HG03280 (cell line): ENCODE measurements around the gene FAF2.
"Not testable (repeated sequence)": the region's sequence is repeated elsewhere in the genome, so short reads cannot be mapped to it uniquely, and the experiment has no call there.

Experiments used
- ATAC-seq: cut with Tn5 transposase; IDR thresholded peaks from one replicate; pipeline ENCODE4 v1.9.1; 2021; ENCODE audit warnings: mild to moderate bottlenecking, moderate library complexity; ENCODE audit not compliant: unreplicated experiment

The FAF2 gene

DNA sequence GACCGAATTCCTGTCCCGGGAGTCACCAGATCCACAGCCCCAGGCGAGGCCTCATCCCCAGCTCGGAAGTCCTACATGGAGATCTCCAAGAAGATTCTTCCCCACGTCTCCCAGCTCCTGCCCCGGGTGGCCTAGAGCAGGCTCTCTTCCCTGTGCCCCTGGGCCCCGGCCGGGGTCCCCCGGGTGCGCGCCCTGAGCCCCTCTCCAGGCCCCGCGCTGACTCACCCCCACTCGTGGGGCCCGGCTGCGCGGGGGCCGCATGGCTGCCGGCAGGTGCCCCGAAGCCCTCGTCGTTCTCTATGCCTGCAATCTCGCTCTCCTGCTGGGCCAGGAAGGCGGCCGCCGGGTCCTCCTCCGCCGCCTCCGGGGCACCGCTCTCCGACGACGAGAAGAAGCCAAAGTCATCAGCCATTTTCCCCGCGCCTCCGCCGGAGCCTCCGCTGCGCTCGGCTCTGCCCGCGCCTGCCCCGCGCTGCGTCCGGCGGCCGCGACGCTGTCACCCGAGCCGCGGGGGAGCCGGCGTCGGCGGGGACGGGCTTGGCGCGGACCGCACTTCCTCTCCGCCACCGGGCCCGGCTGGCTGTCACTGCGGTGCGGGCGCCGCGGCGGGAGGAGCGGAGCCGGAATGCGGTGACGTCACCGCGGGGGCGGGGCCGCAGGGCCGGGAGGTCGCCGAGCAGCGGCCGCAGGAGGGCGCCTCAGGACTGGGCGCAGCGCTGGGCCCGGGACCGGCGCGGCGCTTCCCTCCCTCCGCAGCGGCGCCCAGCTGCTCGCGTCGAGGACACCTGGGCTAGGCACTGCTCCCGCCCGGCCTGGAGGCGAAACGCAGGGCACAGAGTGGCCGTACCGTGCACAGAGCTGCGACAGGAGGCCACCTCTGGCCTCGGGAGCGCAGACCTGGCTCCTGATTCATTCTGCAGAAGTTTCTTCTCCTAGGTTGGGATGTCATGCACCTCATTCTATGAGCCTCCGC lies 31.9 kb upstream of the FAF2 start, which contains the start of gene CLTB:
TSS of gene CLTB (minus strand) at position 588 of the 973 bp plus-strand sequence. CDS start at position 412, 176 bp downstream.
- ATAC-seq, result peak; percentile 94

DNA sequence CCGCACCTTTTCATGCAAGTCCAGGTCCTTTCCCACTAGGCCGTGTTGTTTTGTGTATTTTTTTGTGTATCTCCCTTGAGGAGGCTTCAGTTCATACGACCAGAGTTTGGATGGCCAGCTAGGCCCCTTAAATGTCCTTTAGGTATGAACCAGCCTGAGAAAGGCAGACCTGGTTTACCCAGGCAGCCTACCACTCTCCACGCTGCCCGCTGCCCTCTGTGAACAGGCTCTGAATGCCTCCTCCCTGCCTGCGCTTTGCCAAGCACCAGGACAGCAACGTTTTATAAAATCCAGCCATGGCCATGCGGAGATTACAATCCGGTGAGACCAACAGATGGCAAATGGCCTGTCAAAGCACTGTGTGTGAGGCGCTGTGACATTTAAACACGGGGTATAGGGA lies 31.2 kb upstream of the FAF2 start:
- no peak for ATAC-seq

DNA sequence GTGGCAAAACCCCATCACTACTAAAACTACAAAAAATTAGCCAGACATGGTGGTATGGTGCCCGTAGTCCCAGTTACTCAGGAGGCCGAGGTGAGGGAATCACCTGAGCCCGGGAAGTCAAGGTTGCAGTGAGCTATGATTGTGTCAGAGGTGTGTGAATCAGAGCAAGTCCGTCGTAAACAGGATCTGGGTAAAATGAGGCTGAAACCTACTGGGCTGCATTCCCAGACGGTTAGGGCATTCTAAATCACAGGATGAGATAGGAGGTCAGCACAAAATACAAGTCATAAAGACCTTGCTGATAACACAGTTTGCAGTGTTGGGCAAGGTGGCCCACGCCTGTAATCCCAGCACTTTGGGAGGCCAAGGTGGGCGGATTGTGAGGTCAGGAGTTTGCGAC lies 29.9 kb upstream of the FAF2 start:
- ATAC-seq, result no peak

DNA sequence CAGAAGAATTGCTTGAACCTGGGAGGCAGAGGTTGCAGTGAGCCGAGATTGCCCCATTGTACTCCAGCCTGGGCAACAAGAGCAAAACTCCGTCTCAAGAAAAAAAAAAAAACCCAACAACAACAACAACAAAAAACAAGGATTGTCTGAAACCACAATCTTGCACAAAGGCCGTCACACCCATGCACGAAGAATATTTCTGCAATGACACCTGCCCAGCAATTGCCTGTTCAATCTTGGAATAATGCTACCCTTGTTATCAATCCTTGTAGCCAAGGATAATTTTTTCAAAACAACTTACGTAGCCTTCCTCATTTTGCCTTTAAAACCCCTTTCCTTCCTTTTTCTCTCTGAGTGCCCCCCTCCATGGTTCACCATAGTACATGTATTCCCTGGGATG lies 28.1 kb upstream of the FAF2 start:
- ATAC-seq, result no peak

DNA sequence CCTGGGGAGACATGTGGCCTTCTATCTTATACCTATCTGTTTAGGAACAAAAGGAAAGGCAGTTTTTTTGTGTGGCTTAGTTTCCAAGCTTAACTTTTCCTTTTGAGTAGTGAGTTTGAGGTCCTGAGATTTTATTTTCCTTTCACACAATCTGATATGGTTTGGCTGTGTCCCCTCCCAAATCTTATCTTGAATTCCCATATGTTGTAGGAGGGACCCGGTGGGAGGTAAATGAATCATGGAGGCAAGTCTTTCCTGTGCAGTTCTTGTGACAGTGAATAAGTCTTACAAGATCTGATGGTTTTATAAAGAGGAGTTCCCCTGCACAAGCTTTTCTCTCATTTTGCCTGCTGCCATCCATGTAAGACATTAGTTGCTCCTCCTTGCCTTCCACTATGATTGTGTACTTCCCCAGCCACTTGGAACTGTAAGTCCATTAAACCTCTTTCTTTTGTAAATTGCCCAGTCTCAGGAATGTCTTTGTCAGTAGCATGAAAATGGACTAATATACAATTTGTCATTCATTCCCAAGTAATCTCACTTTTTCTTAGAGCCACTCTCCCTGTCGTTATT lies 27.1 kb upstream of the FAF2 start:
- no peak for ATAC-seq

DNA sequence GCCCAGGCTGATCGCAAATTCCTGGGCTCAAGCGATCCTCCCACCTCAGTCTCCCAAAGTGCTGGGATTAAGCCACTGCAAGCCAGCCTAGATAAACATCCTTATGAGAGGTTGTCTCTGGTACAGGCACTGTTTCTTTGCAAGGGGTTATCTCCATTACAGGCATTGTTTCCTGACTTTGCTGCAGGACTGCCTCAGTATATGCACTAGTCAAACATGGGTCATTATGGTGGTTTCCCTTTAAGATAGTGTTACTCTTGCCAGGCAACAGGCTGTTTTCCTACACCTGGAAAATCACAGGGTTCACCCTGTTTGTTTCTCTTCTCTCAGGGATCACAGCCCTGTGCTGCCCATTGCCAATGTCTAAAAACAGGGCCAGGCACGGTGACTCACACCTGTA lies 24.0 kb upstream of the FAF2 start:
- ATAC-seq, result no peak

DNA sequence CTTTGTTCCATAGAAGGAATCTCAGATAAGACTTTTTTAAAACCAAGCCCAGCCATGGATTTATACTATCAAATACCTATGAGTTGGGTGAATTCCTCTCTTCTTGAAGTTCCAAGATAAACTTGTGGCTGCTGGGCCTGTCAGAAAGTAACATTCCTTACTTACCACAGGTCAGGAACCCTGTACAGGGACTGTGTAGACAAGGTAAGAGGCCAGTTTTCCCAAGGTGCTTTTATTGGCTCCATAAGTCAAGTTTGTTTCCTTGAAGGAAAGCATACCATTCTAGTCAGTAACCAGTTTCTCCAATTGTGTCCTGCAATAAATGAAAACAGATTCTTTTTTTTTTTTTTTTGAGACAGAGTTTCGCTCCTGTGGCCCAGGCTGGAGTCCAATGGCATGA lies 23.0 kb upstream of the FAF2 start:
- ATAC-seq, result no peak

DNA sequence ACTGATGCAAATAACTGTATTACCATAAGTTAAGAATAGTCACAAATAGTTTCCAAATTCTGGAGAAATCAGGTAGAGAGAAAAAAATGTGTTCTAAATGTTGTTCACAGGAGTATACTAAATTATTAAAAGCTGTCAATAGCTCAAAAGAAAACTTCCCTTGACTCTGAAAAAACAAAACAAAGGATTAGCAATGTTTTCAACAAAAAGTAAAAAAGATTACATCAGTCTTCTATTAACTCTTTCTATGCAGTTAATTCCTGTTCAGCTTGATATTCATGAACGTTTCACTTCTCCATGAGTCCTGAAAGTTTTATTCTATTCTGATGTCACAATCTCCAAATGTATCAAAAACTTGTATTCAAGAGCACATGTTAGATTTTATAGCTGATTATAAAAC lies 22.4 kb upstream of the FAF2 start:
- no peak for ATAC-seq

DNA sequence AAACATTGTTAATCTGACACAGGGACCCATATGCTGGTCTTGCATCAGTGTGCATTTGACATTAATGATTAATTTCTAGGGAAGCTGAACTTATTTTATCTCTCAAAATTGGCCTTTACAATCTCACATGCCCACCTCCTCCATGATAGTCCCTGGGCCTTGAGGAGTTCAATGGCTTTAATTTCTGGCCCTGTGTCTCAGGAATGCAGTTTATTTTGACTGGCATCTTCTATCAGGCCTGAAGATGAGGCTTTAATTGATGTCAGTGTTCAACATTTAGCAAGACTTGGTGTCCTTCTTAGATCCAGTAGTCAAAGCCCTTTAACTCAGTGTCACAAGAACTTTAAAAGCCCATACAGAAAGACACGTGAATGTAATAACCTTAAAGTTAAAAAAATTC lies 21.3 kb upstream of the FAF2 start:
- ATAC-seq, result no peak

DNA sequence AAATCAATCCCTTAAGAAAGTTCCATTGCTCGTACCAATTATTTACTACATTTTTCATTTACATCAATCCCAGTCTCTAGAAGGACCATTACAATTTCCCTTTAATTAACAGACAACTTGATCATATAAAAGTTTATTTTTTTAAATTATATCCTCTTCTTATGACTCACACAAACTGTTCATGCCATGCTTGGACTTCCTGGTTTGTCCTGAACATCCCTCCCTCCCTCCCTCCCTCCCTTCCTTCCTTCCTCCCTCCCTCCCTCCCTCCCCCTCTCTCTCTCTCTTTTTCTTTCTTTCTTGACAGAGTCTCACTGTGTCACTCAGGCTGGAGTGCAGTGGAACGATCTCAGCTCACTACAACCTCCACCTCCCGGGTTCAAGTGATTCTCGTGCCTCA lies 20.2 kb upstream of the FAF2 start:
- ATAC-seq, result no peak

DNA sequence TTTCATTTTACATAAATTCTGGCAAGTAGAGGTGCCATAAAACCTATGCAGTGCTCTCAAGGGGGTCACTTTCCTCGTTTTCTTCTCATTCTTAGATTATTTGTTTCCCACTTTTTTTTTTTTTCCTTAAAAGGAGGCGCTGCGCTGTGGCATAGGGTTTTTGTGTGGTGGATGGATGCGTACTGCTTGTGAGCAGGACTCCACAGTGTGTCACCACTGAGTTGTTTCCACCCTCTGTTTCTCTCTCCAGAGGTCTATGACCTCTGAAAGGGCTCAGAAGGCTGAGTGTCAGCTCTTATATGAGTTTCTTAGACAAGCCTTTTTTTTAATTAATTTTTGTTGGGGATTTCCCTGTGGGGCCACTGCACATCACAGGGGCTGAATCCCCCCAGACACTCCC lies 18.2 kb upstream of the FAF2 start:
- no peak for ATAC-seq

DNA sequence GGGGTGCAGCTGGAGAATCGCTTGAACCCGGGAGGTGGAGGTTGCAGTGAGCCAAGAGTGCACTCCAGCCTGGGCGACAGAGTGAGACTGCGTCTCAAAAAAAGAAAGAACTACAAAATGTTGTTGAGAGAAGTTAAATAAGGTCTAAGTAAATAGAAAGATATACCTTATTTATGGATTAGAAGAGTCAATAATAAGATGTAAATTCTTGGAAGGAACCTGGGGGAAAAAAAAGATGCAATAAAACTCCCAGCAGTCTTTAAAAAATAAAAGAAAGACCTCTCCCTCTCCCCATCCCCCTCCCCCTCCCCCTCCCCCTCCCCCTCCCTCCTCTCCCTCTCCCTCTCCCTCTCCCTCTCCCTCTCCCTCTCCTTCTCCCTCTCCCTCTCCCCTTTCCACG lies 15.5 kb upstream of the FAF2 start:
- no peak for ATAC-seq

DNA sequence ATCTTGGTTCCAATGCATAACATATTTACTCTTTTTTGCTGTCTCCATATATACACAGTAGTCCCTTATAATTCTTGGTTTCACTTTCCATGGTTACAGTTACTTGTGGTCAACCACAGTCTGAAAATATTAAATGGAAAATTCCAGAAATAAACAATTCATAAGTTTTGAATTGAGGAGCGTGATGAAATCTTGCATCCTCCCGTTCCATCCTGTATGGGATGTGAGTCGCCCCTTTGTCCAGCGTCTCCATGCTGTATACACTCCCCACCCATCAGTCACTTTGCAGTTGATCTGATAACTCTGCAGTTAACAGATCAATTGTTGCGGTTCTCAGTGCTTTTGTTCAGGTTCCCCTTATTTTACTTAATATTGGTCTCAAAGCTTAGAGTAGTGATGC lies 11.5 kb upstream of the FAF2 start:
- no peak for ATAC-seq

DNA sequence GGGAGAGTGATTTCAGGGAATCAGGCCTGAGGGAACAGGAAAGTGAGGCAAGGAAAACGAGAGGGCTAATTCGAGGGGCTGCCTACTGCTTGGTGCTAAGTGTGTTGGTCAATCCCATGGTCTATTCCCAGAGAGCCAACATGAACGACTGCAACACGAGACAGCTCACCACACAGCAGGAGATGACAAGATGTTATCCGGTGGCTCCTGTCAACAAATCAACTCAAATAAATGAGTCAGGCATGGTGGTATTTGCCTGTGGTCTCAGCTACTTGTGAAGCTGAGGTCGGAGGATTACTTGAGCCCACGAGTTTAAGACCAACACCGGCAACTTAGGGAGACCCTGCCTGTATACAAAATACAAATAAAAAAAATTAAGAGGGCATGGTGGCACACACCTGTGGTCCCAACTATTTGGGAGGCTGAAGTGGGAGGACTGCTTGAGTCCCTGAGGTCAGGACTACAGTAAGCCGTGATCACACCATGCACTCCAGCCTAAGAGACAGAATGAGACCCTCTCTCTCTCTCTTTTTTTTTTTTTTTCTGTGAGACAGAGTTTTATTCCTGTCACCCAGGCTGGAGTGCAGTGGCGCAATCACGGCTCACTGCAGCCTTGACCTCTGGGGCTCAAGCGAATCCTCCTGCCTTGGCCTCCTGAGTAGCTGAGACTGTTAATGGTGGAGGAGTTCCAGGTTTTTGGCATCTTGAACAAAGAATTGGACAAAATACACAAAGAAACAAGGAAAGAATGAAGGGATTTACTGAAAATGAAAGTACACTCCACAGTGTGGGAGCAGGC lies 9.0 kb upstream of the FAF2 start:
- ATAC-seq, result no peak

DNA sequence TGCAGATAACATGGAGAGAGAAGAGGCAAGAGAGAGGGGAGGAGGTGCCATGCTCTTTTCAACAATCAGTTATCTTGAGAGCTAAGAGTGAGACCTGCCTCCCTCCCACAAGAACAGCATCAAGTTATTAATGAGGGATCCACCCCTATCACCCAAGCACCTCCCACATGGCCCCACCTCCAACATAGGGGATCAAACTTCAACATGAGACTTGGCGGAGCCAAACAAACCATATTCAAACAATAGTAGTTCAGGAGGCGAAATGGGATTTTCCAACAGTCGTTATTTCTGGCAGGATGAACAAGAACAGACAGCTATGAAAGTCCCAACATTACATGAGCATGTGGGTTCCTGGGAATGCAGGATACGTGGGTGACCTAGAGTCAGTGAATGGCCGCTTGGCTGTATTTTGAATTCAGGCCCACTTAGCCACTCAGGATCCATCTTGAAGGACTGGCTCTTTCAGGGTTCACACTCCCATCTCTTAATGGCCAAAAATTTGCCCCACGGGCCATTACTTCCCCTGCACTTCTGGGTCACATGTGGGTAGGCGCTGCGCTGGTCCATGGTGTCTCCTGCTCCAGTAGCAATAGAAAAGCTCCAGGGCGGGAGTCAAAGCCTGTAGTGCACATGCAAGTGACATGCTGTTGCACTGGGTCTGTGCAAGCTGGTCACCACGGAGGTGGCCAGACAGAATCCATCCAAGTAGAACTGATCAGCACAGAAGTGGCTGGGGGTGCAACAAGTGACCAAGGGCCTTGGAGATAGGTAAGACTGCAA lies 7.1 kb upstream of the FAF2 start:
- ATAC-seq, result no peak

DNA sequence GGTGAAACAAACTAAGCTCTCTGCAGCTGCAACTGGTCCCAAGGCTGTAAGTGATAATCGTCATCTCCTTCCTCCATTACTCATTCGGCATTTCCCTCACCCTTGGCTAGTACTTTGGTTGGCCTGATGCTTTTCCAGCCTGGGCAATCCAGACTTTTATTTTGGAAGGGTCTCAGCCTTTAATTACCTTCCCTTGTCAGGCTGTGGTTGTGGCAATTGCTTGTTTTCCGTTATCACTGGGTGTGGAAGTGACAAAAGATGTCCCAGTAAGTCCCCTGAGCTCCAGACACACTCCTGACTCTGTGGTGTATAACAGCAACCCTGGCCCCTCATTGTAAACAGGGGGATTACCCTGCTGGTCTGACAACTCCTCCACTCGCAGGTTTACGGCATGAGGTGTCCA lies 6.3 kb upstream of the FAF2 start:
- no peak for ATAC-seq

DNA sequence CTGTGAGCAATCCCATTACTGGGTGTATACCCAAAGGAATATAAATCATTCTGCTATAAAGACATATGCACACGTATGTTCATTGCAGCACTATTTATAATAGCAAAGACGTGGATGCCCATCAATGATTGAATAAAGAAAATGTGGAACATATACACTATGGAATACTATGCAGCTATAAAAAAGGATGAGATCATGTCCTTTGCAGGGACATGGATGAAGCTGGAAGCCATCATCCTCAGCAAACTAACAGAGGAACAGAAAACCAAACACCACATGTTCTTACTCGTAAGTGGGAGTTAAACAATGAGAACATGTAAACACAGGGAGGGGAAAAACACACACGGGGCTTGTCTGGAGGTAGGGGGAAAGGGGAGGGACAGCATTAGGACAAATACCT lies 5.3 kb upstream of the FAF2 start:
- ATAC-seq, result not testable (repeated sequence)

DNA sequence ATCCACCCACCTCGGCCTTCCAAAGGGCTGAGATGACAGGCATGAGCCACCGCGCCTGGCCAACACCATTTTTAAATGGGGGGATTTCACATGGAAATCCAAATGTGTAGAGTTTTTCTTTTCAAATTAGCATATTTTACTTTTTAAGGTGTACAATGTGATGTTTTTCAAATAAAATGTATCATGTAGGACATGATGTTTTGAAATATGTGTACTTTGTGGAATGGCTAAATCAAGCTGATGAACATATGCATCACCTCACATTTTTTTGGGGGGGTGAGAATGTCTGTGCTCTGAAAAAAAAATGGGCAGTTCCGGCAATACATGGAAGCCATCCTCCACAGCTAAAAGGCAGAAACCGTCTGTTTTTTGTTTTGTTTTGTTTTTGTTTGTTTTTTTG lies 3.4 kb upstream of the FAF2 start:
- ATAC-seq, result no peak

DNA sequence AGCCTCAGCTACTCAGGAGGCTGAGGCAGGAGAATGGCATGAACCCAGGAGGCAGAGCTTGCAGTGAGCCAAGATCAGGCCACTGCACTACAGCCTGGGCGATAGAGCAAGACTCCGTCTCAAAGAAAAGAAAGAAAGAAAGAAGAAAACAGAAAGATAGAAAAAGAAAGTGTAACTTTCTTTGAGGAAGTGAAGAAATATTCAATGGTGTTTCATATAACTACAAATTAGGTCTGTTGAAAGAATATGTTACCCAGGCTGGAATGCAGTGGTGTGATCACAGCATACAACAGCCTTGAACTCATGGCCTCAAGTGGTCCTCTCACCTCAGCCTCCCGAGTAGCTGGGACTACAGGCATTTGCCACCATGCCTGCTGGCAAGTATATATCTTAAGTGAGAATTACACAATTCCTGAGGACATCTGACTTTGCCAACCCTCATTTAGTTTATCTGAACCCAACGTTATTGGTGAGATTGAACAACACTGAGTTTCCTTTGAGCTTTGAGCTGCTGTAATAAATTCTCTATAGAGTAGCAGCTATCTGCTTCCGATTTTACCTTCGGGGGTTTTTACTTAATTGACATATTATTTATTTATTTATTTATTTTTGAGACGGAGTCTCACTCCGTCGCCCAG lies 2.0 kb upstream of the FAF2 start:
- no peak for ATAC-seq

DNA sequence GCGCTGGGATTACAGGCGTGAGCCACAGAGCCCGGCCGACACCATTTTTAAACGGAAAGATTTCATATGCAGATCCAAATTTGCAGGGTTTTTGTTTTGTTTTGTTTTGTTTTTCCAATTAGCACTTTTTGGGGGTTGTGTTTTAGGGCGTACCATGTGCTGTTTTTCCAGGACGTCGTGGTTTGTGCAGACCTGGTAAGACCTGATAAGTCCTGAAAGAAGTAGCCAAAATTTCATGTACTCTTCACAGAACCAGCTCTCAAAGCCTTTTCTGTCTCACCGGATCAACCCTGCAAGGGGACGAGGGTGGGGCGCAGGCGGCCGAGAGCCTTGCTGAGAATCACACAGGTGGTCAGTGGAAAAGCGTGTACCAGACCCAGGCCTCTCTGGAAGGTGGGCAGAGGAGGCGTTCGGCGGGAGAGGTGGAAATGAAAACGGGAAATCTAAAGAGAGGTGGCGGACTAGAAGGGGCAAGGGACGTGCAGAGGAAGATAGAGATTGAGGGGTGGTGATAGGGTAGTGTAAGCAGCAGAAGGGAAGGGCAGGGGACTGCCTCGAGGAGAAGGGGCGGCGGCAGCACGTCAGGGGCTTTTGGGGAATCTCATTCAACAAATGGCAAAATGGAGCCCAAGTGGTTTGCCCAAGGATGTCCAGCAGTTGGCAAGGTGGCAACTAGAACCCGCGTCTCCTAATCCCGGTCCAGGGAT lies 1.1 kb upstream of the FAF2 start:
- ATAC-seq, result no peak
